Gastrocnemius medialis (tissue), 4 donors: ENCODE results near the gene C5orf24. TPM values are rescaled to one million over a fixed set of nuclear protein-coding genes. Genes with fewer than 3 reads are reported as not detected.

Experiments used
- ATAC-seq, 2 donors: fragments of 150-250 bp; one replicate each; pipeline ENCODE4 v1.9.1; 2016
- DNase-seq, 2 donors: peaks; one replicate each; pipeline ENCODE4 v3.0.0-alpha.2; 2019
- H3K27ac ChIP-seq, 4 donors: fragments of 200-600 bp; sonication (generic); 1 replicate in 1 of 4; 2 replicates in 3 of 4; pipeline ENCODE4 v1.5.1; 2016 to 2018; ENCODE audit warnings: mild to moderate bottlenecking in 2 of 4, moderate library complexity in 1 of 4
- H3K27me3 ChIP-seq, 3 donors: fragments of 200-600 bp; sonication (generic) in 2 of 3; 1 replicate in 1 of 3; 2 replicates in 2 of 3; pipeline versions ENCODE4 v1.5.1 to v1.6.0; 2016 to 2019; ENCODE audit warnings: mild to moderate bottlenecking in 1 of 3, moderate library complexity in 1 of 3
- H3K36me3 ChIP-seq, 2 donors: fragments of 200-600 bp; sonication (generic) in 1 of 2; one replicate each; pipeline ENCODE4 v1.5.1; 2017 to 2018
- H3K4me1 ChIP-seq, 2 donors: fragments of 200-600 bp; sonication (generic) in 1 of 2; one replicate each; pipeline ENCODE4 v1.5.1; 2016 to 2017; ENCODE audit warnings: mild to moderate bottlenecking in 2 of 2
- H3K4me3 ChIP-seq, 4 donors: fragments of 200-600 bp; sonication (generic) in 3 of 4; 1 replicate in 1 of 4; 2 replicates in 3 of 4; pipeline ENCODE4 v1.5.1; 2016 to 2019; ENCODE audit warnings: mild to moderate bottlenecking in 2 of 4
- H3K9me3 ChIP-seq, 3 donors: fragments of 200-600 bp; sonication (generic) in 2 of 3; 1 replicate in 1 of 3; 2 replicates in 2 of 3; pipeline ENCODE4 v1.5.1; 2016 to 2019
- POLR2A ChIP-seq, 2 donors: fragments of 450-650 bp; IDR thresholded peaks; one replicate each; pipeline ENCODE4 v1.6.1; 2017; ENCODE audit warnings: antibody characterized with exemption in 2 of 2, mild to moderate bottlenecking in 2 of 2, moderate library complexity in 2 of 2
- in situ Hi-C, 4 donors: fragments of 200-750 bp; cut with MboI; loops; one replicate each; pipeline versions ENCODE4 v1.15.0 to v1.8.0; 2017; ENCODE audit warnings: low sequenced_read_pairs in 4 of 4
- intact Hi-C: fragments of 100-400 bp; cut with DNase I; formaldehyde crosslinking; loops from one replicate; pipeline ENCODE4 v1.15.1; 2023; ENCODE audit warnings: low total_unique reads
- total RNA-seq, 4 donors: library from RNA; depleted of rRNA; stranded (reverse); fragments of >200 nt; gene quantifications; one replicate each; pipeline versions ENCODE4 v1.1.0 to v1.2.3, GENCODE V29; 2016
- TF ChIP-seq, protein P1 (sequence below), 5 experiments: fragments of 450-650 bp in 3 of 5; fragments of 200-600 bp in 2 of 5; sonication (generic) in 2 of 5; IDR thresholded peaks in 4 of 5; conservative IDR thresholded peaks in 1 of 5; 1 replicate in 4 of 5; 2 replicates in 1 of 5; pipeline ENCODE4 v1.5.1; 2016 to 2019; ENCODE audit warnings: antibody characterized with exemption in 5 of 5, mild to moderate bottlenecking in 3 of 5, moderate library complexity in 3 of 5

Gene C5orf24
- total RNA-seq, result 10 to 100 TPM; 17.3 to 32.8 (median 23.4) TPM

DNA sequence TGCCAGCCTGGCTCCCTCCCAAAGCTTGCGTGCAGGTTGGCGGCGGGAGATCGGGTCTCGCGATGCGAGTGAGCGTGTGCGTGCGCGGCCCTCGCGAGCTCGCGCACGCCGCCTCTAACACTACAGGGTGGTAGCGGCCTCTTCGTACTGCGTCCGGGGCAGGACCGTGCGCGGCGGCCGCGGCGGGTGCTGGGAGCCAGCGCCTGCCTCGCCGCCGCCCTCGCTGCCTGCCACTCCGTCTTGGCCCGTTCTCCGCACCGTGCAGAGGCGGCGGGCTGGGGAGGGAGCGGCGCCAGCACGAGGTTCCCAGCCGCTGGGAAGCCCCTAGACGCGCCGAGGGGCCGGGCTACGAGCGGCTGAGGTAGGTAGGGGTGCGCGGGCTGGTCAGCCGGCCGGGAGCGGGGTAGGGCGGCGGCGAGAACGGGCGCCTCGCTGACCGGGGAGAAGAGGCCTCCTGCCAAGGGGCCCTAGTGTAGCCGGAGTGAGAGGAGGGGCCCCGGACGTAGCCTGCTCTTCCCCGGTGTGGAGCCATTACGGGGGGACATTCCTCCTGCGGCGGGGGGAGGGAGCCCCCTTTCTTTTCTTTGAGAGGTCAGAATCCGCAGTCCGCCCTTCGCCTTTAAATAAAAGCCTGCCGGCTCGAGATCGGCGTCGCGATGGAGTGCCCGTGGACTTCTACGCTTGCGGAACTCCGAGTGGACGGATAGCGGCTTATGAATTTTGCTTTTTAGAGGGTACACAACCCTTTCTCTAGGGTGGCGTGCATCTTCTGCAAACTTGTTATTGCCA, at the start of gene C5orf24:
C5orf24 (plus strand) TSS at position 117 of the 789 bp plus-strand sequence. CDS start 8,933 bp downstream, outside the sequence.
- in situ Hi-C loops, result loop anchor here in 2 of 4 donors (5.0 kb wide), 1 partner anchor 61 kb away; the partner anchor contains the start of gene PCBD2 (in 2 of the 2)
- peak; percentile 96 for ATAC-seq
- Histone ChIP-seq H3K27ac (peak within 1 kb of the TSS; percentile 93 to 99 (median 95)), H3K9me3 (no peaks in the 10 kb centered on the region), H3K4me1 (peaks cover 15 to 17% of the 10 kb centered on the region in 2 donors), H3K36me3 (peaks cover 0 to 15% of the 10 kb centered on the region in 2 donors), H3K4me3 (peak within 1 kb of the TSS; percentile 85 to 89 (median 86)), H3K27me3 (no peaks in the 10 kb centered on the region)
- intact Hi-C loops, result loop anchor here (1.0 kb wide), 2 partner anchors 28 to 59 kb away; partner anchors contain the start of genes PCBD2 and TXNDC15
- TF ChIP-seq, protein P1, sequence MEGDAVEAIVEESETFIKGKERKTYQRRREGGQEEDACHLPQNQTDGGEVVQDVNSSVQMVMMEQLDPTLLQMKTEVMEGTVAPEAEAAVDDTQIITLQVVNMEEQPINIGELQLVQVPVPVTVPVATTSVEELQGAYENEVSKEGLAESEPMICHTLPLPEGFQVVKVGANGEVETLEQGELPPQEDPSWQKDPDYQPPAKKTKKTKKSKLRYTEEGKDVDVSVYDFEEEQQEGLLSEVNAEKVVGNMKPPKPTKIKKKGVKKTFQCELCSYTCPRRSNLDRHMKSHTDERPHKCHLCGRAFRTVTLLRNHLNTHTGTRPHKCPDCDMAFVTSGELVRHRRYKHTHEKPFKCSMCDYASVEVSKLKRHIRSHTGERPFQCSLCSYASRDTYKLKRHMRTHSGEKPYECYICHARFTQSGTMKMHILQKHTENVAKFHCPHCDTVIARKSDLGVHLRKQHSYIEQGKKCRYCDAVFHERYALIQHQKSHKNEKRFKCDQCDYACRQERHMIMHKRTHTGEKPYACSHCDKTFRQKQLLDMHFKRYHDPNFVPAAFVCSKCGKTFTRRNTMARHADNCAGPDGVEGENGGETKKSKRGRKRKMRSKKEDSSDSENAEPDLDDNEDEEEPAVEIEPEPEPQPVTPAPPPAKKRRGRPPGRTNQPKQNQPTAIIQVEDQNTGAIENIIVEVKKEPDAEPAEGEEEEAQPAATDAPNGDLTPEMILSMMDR (IDR thresholded peaks at IDR 0.05 in 4 of 5, conservative IDR thresholded peaks at IDR 0.05 in 1 of 5), result no peak
- TF ChIP-seq POLR2A (IDR thresholded peaks at IDR 0.05), result peak; percentile 95 to 96
- peak; percentile 90 to 94 for DNase-seq

DNA sequence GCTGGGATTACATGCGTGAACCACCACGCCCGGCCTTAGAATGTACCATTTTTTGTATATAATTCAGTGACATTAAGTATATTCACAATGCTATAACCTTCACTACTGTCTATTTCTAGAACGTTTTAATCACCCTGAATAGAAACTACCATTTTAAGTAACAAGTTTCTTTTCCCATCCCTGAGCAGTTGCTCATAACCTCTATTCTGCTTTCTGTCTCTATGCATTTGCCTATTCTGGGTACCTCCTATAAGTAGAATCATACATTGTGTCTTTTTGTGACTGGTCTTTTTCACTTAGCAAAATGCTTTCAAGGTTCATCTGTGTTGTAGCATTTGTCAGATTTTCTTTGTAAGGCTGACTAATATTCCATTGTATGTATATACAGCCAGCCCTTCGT, 47.3 kb upstream of the C5orf24 start:
- no peak overlapping the region for H3K4me3 ChIP-seq
- in situ Hi-C loops, result no loop called here
- DNase-seq (no peak), ATAC-seq (no peak)
- intact Hi-C loops, result no loop called here
- no peaks in the 10 kb centered on the region for H3K4me1 ChIP-seq
- H3K9me3 ChIP-seq, result no peaks in the 10 kb centered on the region
- TF ChIP-seq POLR2A (IDR thresholded peaks at IDR 0.05), result no peak
- TF ChIP-seq, protein P1 (IDR thresholded peaks at IDR 0.05 in 4 of 5, conservative IDR thresholded peaks at IDR 0.05 in 1 of 5), result no peak
- no peak overlapping the region for H3K27ac ChIP-seq
- peaks cover 2 to 76% of the 10 kb centered on the region in 2 donors for H3K36me3 ChIP-seq
- H3K27me3 ChIP-seq, result no peaks in the 10 kb centered on the region

DNA sequence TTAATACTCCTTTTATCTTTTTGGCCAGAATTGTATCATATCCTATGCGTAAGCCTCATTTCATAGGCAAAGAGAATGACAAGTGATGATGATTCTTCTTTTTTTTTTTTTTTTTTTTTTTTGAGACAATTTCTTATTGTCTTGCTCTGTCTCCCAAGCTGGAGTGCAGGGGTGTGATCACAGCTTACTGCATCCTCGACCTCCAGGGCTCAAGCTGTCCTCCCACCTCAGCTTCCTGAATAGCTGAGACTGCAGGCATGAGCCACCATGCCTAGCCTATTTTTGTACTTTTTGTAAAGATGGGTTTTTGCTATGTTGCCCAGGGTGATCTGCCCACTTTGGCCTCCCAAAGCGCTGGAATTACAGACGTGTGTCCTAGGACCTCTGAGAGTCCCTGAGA, 41.9 kb upstream of the C5orf24 start:
- intact Hi-C loops (no loop called here), in situ Hi-C loops (no loop called here)
- ATAC-seq (no peak), DNase-seq (no peak)
- H3K4me1 ChIP-seq, result no peaks in the 10 kb centered on the region
- H3K27me3 ChIP-seq, result no peaks in the 10 kb centered on the region
- no peak overlapping the region for H3K27ac ChIP-seq
- H3K4me3 ChIP-seq, result no peak overlapping the region
- peaks cover 0 to 41% of the 10 kb centered on the region in 2 donors for H3K36me3 ChIP-seq
- H3K9me3 ChIP-seq, result no peaks in the 10 kb centered on the region
- TF ChIP-seq POLR2A (IDR thresholded peaks at IDR 0.05), result no peak
- TF ChIP-seq, protein P1 (IDR thresholded peaks at IDR 0.05 in 4 of 5, conservative IDR thresholded peaks at IDR 0.05 in 1 of 5), result no peak

DNA sequence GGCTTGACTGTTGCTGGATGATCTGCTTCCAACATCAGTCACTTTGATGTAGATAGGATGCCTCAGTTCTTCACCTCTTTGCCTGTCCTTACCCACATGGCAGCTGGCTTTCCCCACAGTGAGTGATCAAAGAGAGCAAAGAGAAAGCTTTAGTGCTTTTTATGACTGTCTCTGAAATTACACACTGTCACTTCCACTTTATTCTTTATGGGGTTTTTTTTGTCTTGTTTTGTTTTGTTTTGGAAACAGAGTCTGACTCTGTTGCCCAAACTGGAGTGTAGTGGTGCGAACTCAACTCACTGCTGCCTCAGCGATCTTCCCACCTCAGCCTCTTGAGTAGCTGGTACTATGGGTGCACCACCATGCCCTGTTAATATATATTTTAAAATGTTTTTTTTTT, 32.4 kb upstream of the C5orf24 start:
- no peak for TF ChIP-seq POLR2A (IDR thresholded peaks at IDR 0.05)
- TF ChIP-seq, protein P1 (IDR thresholded peaks at IDR 0.05 in 4 of 5, conservative IDR thresholded peaks at IDR 0.05 in 1 of 5), result no peak
- Histone ChIP-seq H3K4me3 (no peak overlapping the region), H3K27ac (no peak overlapping the region), H3K4me1 (no peaks in the 10 kb centered on the region), H3K36me3 (peaks cover 0 to 88% of the 10 kb centered on the region in 2 donors), H3K9me3 (no peaks in the 10 kb centered on the region), H3K27me3 (no peaks in the 10 kb centered on the region)
- DNase-seq (no peak), ATAC-seq (no peak)
- intact Hi-C loops, result no loop called here
- in situ Hi-C loops, result no loop called here
